IMR-90 (cell line): Measurements from ENCODE around the gene MSX1. TPM values are rescaled to one million over a fixed set of nuclear protein-coding genes. Genes with fewer than 3 reads are reported as not detected.

Experiments
- ATAC-seq: fragments of 200-7000 bp; cut with Tn5 transposase; 2 replicates; pipeline ENCODE4 v1.9.1; 2020; ENCODE audit warnings: low read depth, mild to moderate bottlenecking, moderate library complexity
- BruUV-seq: library from RNA; stranded (reverse); fragments of 400-500 nt; replicated peaks from 2 replicates; lab custom pipeline; 2021; lab: Mats Ljungman, UMichigan
- CTCF ChIA-PET: fragments of 300-600 bp; formaldehyde crosslinking; extraction: SDS; loops from one replicate; lab custom pipeline; 2021; ENCODE audit warnings: antibody characterized with exemption; lab: Yijun Ruan, JAX
- POLR2A ChIA-PET: fragments of 300-600 bp; sonication (Branson Sonifier 250); formaldehyde crosslinking; loops from one replicate; lab custom pipeline; 2022; ENCODE audit warnings: antibody characterized with exemption; ENCODE audit not compliant: unreplicated experiment; lab: Charles Lee
- DNase-seq: peaks from one replicate; pipeline ENCODE4 v3.0.0; 2013
- H2AFZ ChIP-seq: replicated peaks from 2 replicates; pipeline ENCODE3; 2013; ENCODE audit warnings: low read length, mild to moderate bottlenecking; ENCODE audit not compliant: poor library complexity
- H2AK5ac ChIP-seq: 2 replicates; pipeline ENCODE4 v1.6.1; 2013; ENCODE audit warnings: low read depth, low read length, inconsistent platforms
- H2AK9ac ChIP-seq: replicated peaks from 2 replicates; pipeline ENCODE3; 2013; ENCODE audit warnings: mild to moderate bottlenecking, low read depth, low read length, moderate library complexity; ENCODE audit not compliant: poor library complexity
- H2BK120ac ChIP-seq: 2 replicates; pipeline ENCODE4 v1.6.1; 2013; ENCODE audit warnings: low read depth, low read length, inconsistent platforms
- H2BK15ac ChIP-seq: 3 replicates; pipeline ENCODE4 v1.6.1; 2013; ENCODE audit warnings: low read depth, low read length, inconsistent platforms
- H2BK20ac ChIP-seq: 2 replicates; pipeline ENCODE4 v1.6.1; 2013; ENCODE audit warnings: low read depth, mild to moderate bottlenecking, inconsistent platforms, low read length, moderate library complexity
- H2BK5ac ChIP-seq: 2 replicates; pipeline ENCODE4 v1.6.1; 2013; ENCODE audit warnings: mild to moderate bottlenecking, low read depth, low read length, inconsistent platforms; ENCODE audit not compliant: poor library complexity, severe bottlenecking
- H3K14ac ChIP-seq: replicated peaks from 2 replicates; pipeline ENCODE4 v1.6.1; 2013; ENCODE audit warnings: low read depth, low read length, inconsistent platforms
- H3K18ac ChIP-seq: 2 replicates; pipeline ENCODE4 v1.6.1; 2013; ENCODE audit warnings: low read depth, low read length, control low read depth
- H3K23ac ChIP-seq: 2 replicates; pipeline ENCODE4 v1.6.1; 2013; ENCODE audit warnings: low read depth, low read length, inconsistent platforms
- H3K27ac ChIP-seq: 2 replicates; pipeline ENCODE4 v1.5.1; 2013; ENCODE audit warnings: mild to moderate bottlenecking, control low read depth, low read length; ENCODE audit not compliant: insufficient read depth
- H3K27me3 ChIP-seq: 2 replicates; pipeline ENCODE4 v1.6.1; 2013; ENCODE audit warnings: low read length; ENCODE audit not compliant: control insufficient read depth, insufficient read depth
- H3K36me3 ChIP-seq: 2 replicates; pipeline ENCODE4 v1.6.1; 2013; ENCODE audit warnings: low read length, mixed read lengths; ENCODE audit not compliant: control insufficient read depth, insufficient read depth
- H3K4ac ChIP-seq: 2 replicates; pipeline ENCODE4 v1.6.1; 2013; ENCODE audit warnings: low read depth, low read length, inconsistent platforms
- H3K4me1 ChIP-seq: 2 replicates; pipeline ENCODE4 v1.6.1; 2013; ENCODE audit warnings: low read length, mixed read lengths; ENCODE audit not compliant: control insufficient read depth, insufficient read depth
- H3K4me2 ChIP-seq: 2 replicates; pipeline ENCODE4 v1.6.1; 2013; ENCODE audit warnings: low read depth, mild to moderate bottlenecking, control low read depth, low read length, moderate library complexity
- H3K4me3 ChIP-seq: 2 replicates; pipeline ENCODE4 v1.5.1; 2013; ENCODE audit warnings: low read depth, mild to moderate bottlenecking, control low read depth, low read length, moderate library complexity; ENCODE audit not compliant: insufficient read depth
- H3K56ac ChIP-seq: 2 replicates; pipeline ENCODE4 v1.6.1; 2013; ENCODE audit warnings: low read length, inconsistent platforms; ENCODE audit not compliant: insufficient read depth; ENCODE audit errors: extremely low read depth
- H3K79me1 ChIP-seq, 2 experiments: 2 replicates each; pipeline ENCODE4 v1.6.1; 2013; ENCODE audit warnings: low read length in 2 of 2, inconsistent platforms in 1 of 2, low read depth in 1 of 2
- H3K9ac ChIP-seq: 2 replicates; pipeline ENCODE4 v1.6.1; 2013; ENCODE audit warnings: low read depth, low read length, control low read depth
- H3K9me1 ChIP-seq: 2 replicates; pipeline ENCODE4 v1.6.1; 2013; ENCODE audit warnings: low read length, inconsistent platforms; ENCODE audit not compliant: insufficient read depth
- H3K9me3 ChIP-seq: 2 replicates; pipeline ENCODE4 v1.6.1; 2013; ENCODE audit warnings: low read length; ENCODE audit not compliant: control insufficient read depth, insufficient read depth
- H4K20me1 ChIP-seq: 2 replicates; pipeline ENCODE4 v1.6.1; 2013; ENCODE audit warnings: low read length, inconsistent platforms; ENCODE audit not compliant: insufficient read depth
- H4K5ac ChIP-seq: 2 replicates; pipeline ENCODE4 v1.6.1; 2013; ENCODE audit warnings: mild to moderate bottlenecking, low read depth, low read length, control low read depth
- H4K8ac ChIP-seq, 2 experiments: 2 replicates each; pipeline ENCODE4 v1.6.1; 2013; ENCODE audit warnings: low read depth in 2 of 2, low read length in 2 of 2, control low read depth in 1 of 2, inconsistent platforms in 1 of 2
- H4K91ac ChIP-seq: 2 replicates; pipeline ENCODE4 v1.6.1; 2013; ENCODE audit warnings: low read depth, low read length, inconsistent platforms; ENCODE audit not compliant: insufficient read depth
- CEBPB ChIP-seq: IDR thresholded peaks from 2 replicates; pipeline ENCODE4 v1.6.1; 2012; ENCODE audit warnings: low read depth, low read length, improper control_type of control experiment
- CHD1 ChIP-seq: IDR thresholded peaks from 2 replicates; pipeline ENCODE4 v1.6.1; 2012; ENCODE audit warnings: low read depth, low read length, improper control_type of control experiment
- FOS ChIP-seq: fragments of 150-350 bp; IDR thresholded peaks from 2 replicates; pipeline ENCODE4 v1.6.1; 2016; ENCODE audit warnings: low read depth, low read length
- MAZ ChIP-seq: IDR thresholded peaks from 2 replicates; pipeline ENCODE4 v1.6.1; 2012; ENCODE audit warnings: low read depth, mild to moderate bottlenecking, low read length, improper control_type of control experiment, moderate library complexity, borderline replicate concordance
- NFE2L2 ChIP-seq: fragments of 150-350 bp; IDR thresholded peaks from 2 replicates; pipeline ENCODE4 v1.6.1; 2016; ENCODE audit warnings: low read depth, mild to moderate bottlenecking, low read length
- POLR2A ChIP-seq: IDR thresholded peaks from 2 replicates; pipeline ENCODE4 v1.6.1; 2012; ENCODE audit warnings: mild to moderate bottlenecking, low read depth, low read length
- RAD21 ChIP-seq: IDR thresholded peaks from 2 replicates; pipeline ENCODE4 v1.6.1; 2012; ENCODE audit warnings: low read length, improper control_type of control experiment
- RFX5 ChIP-seq: IDR thresholded peaks from 2 replicates; pipeline ENCODE4 v1.8.0; 2012; ENCODE audit warnings: low read depth, mild to moderate bottlenecking, low read length, moderate library complexity
- SMC3 ChIP-seq: fragments of 150-350 bp; IDR thresholded peaks from 2 replicates; pipeline ENCODE4 v1.6.1; 2016; ENCODE audit warnings: low read depth, mild to moderate bottlenecking, antibody characterized with exemption, low read length, moderate library complexity
- WGBS, 2 experiments: methylation state at CpG; one replicate each; pipeline versions ENCODE4 v1.1.5 to v1.1.7; 2013; ENCODE audit warnings: missing lambda C conversion rate in 2 of 2; ENCODE audit not compliant: insufficient read length in 1 of 2; ENCODE audit errors: extremely low coverage in 2 of 2; 5-methylcytosine and 5-hydroxymethylcytosine counted together
- dilution Hi-C: fragments of 300-500 bp; cut with HindIII; formaldehyde crosslinking; loops from one replicate; pipeline ENCODE4 v1.14.3; 2018; ENCODE audit warnings: low sequenced_read_pairs; ENCODE audit not compliant: unreplicated experiment
- in situ Hi-C: fragments of 300-500 bp; cut with MboI; formaldehyde crosslinking; loops from 3 replicates; pipeline ENCODE4 v1.14.3; 2019; ENCODE audit warnings: low sequenced_read_pairs, inconsistent platforms, mixed read lengths
- intact Hi-C: fragments of 100-400 bp; cut with micrococcal nuclease; formaldehyde crosslinking; loops from 2 replicates; pipeline ENCODE4 v1.10.0; 2022
- polyA plus RNA-seq, 3 experiments: library from polyadenylated mRNA; depleted of rRNA; stranded (reverse); fragments of >200 nt; gene quantifications; 2 replicates each; pipeline ENCODE4 v1.2.3, GENCODE V29; 2012; ENCODE audit warnings: low replicate concordance in 1 of 3
- total RNA-seq: library from RNA; depleted of rRNA; stranded (reverse); fragments of >200 nt; gene quantifications from 2 replicates; pipeline ENCODE4 v1.2.3, GENCODE V29; 2012
- TF ChIP-seq, protein P1 (sequence below): fragments of 150-350 bp; IDR thresholded peaks from 2 replicates; pipeline ENCODE4 v1.6.1; 2017; ENCODE audit warnings: mild to moderate bottlenecking, antibody characterized with exemption, low read length, low read depth
- TF ChIP-seq, protein P2 (sequence below): fragments of 150-350 bp; IDR thresholded peaks from 2 replicates; pipeline ENCODE4 v1.6.1; 2016; ENCODE audit warnings: low read depth, mild to moderate bottlenecking, low read length, moderate library complexity, borderline replicate concordance
- TF ChIP-seq, protein P3 (sequence below): conservative IDR thresholded peaks from 2 replicates; pipeline ENCODE4 v1.5.1; 2012; ENCODE audit warnings: mild to moderate bottlenecking, low read depth, low read length, improper control_type of control experiment

The MSX1 gene
- total and polyA plus RNA-seq, 2 of the 4 experiments (the other 2 are of a cell fraction): 1.1 to 3.9 TPM

DNA sequence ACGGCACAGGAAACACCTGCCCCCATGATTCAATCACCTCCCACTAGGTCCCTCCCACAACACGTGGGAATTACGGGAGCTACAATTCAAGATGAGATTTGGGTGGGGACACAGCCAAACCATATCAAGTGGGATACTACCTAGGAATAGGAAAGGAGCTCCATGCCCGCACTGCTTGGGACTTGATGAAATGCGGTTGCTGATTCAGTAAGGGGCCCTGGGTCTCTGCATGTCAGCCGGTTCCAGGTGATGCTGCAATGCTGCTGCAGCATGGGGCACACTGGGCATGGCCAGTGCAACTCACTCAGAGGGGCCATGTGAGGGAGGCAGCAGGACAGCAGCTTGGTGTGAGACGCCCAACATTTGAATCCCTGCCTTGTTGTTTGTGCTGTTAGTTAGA, 34.0 kb upstream of the MSX1 start:
- no peak overlapping the region for H2BK15ac ChIP-seq
- H3K4ac ChIP-seq: no peak overlapping the region
- no peak for TF ChIP-seq RAD21
- no peak for TF ChIP-seq MAZ
- TF ChIP-seq CEBPB: no peak
- TF ChIP-seq CHD1: no peak
- TF ChIP-seq, protein P1, sequence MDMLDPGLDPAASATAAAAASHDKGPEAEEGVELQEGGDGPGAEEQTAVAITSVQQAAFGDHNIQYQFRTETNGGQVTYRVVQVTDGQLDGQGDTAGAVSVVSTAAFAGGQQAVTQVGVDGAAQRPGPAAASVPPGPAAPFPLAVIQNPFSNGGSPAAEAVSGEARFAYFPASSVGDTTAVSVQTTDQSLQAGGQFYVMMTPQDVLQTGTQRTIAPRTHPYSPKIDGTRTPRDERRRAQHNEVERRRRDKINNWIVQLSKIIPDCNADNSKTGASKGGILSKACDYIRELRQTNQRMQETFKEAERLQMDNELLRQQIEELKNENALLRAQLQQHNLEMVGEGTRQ: no peak
- TF ChIP-seq, protein P2, sequence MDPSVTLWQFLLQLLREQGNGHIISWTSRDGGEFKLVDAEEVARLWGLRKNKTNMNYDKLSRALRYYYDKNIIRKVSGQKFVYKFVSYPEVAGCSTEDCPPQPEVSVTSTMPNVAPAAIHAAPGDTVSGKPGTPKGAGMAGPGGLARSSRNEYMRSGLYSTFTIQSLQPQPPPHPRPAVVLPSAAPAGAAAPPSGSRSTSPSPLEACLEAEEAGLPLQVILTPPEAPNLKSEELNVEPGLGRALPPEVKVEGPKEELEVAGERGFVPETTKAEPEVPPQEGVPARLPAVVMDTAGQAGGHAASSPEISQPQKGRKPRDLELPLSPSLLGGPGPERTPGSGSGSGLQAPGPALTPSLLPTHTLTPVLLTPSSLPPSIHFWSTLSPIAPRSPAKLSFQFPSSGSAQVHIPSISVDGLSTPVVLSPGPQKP: no peak
- TF ChIP-seq RFX5: no peak
- TF ChIP-seq, protein P3, sequence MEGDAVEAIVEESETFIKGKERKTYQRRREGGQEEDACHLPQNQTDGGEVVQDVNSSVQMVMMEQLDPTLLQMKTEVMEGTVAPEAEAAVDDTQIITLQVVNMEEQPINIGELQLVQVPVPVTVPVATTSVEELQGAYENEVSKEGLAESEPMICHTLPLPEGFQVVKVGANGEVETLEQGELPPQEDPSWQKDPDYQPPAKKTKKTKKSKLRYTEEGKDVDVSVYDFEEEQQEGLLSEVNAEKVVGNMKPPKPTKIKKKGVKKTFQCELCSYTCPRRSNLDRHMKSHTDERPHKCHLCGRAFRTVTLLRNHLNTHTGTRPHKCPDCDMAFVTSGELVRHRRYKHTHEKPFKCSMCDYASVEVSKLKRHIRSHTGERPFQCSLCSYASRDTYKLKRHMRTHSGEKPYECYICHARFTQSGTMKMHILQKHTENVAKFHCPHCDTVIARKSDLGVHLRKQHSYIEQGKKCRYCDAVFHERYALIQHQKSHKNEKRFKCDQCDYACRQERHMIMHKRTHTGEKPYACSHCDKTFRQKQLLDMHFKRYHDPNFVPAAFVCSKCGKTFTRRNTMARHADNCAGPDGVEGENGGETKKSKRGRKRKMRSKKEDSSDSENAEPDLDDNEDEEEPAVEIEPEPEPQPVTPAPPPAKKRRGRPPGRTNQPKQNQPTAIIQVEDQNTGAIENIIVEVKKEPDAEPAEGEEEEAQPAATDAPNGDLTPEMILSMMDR: no peak
- no peak for TF ChIP-seq SMC3
- no peak for TF ChIP-seq FOS
- no peak for TF ChIP-seq POLR2A
- no peak for TF ChIP-seq NFE2L2
- no peak overlapping the region for H3K9ac ChIP-seq
- H4K91ac ChIP-seq: no peak overlapping the region
- H2AK5ac ChIP-seq: no peak overlapping the region
- H3K23ac ChIP-seq: no peak overlapping the region
- no peak overlapping the region for H2AK9ac ChIP-seq
- intact Hi-C loops (no loop called here), dilution Hi-C loops (no loop called here), in situ Hi-C loops (no loop called here)
- H3K56ac ChIP-seq: no peak overlapping the region
- no peaks in the 10 kb centered on the region for H3K79me1 ChIP-seq
- H3K36me3 ChIP-seq: no peaks in the 10 kb centered on the region
- ChIA-PET POLR2A (no interaction called here), CTCF (no interaction called here)
- DNase-seq (no peak), ATAC-seq (no peak)
- BruUV-seq: no TSS peak
- H2BK5ac ChIP-seq: no peak overlapping the region
- H3K4me2 ChIP-seq: no peak overlapping the region
- peaks cover 26% of the 10 kb centered on the region for H3K27me3 ChIP-seq
- H3K4me3 ChIP-seq: no peak overlapping the region
- H3K4me1 ChIP-seq: no peaks in the 10 kb centered on the region
- H3K14ac ChIP-seq: no peak overlapping the region
- H4K20me1 ChIP-seq: no peaks in the 10 kb centered on the region
- H3K9me3 ChIP-seq: no peaks in the 10 kb centered on the region; the same call in 1 of the 2 replicates
- WGBS, 2 experiments: 77% methylated on average over 4 of the region's 7 CpGs; no CpG with 5 or more reads in 1 of the 2 experiments
- no peak overlapping the region for H2AFZ ChIP-seq
- no peak overlapping the region for H4K5ac ChIP-seq
- H2BK120ac ChIP-seq: no peak overlapping the region
- H3K27ac ChIP-seq: no peak overlapping the region
- H4K8ac ChIP-seq: no peak overlapping the region
- no peaks in the 10 kb centered on the region for H3K9me1 ChIP-seq
- H2BK20ac ChIP-seq: no peak overlapping the region
- H3K18ac ChIP-seq: no peak overlapping the region
